HEK293 (cell line): ENCODE measurements around the gene PTPRK.

Experiments
- GLIS2 ChIP-seq: fragments of 450-650 bp; formaldehyde crosslinking; IDR thresholded peaks from 2 replicates; pipeline ENCODE4 v1.5.1; 2016; ENCODE audit warnings: missing biosample characterization, missing genetic modification characterization
- KLF16 ChIP-seq: fragments of 450-650 bp; formaldehyde crosslinking; IDR thresholded peaks from 2 replicates; pipeline ENCODE4 v1.5.1; 2017; ENCODE audit warnings: missing biosample characterization, missing genetic modification characterization
- KLF7 ChIP-seq: fragments of 450-650 bp; formaldehyde crosslinking; IDR thresholded peaks from 2 replicates; pipeline ENCODE4 v1.5.1; 2016; ENCODE audit warnings: missing biosample characterization, missing genetic modification characterization, borderline replicate concordance
- MYNN ChIP-seq: fragments of 450-650 bp; formaldehyde crosslinking; IDR thresholded peaks from 2 replicates; pipeline ENCODE4 v1.5.1; 2016; ENCODE audit warnings: missing biosample characterization, missing genetic modification characterization, borderline replicate concordance
- MZF1 ChIP-seq: fragments of 450-650 bp; formaldehyde crosslinking; IDR thresholded peaks from 2 replicates; pipeline ENCODE4 v1.5.1; 2017; ENCODE audit warnings: missing biosample characterization, missing genetic modification characterization, borderline replicate concordance
- ZBTB7A ChIP-seq: fragments of 450-650 bp; formaldehyde crosslinking; IDR thresholded peaks from 2 replicates; pipeline ENCODE4 v1.5.1; 2016; ENCODE audit warnings: low read depth, missing biosample characterization, missing genetic modification characterization
- ZFHX2 ChIP-seq: fragments of 450-650 bp; formaldehyde crosslinking; conservative IDR thresholded peaks from 2 replicates; pipeline ENCODE4 v1.5.1; 2016; ENCODE audit warnings: missing biosample characterization, missing genetic modification characterization
- ZNF112 ChIP-seq: fragments of 450-650 bp; formaldehyde crosslinking; IDR thresholded peaks from 2 replicates; pipeline ENCODE4 v1.5.0; 2017; ENCODE audit warnings: missing biosample characterization, missing genetic modification characterization
- ZNF138 ChIP-seq: fragments of 450-650 bp; formaldehyde crosslinking; IDR thresholded peaks from 2 replicates; pipeline ENCODE4 v1.5.1; 2016; ENCODE audit warnings: missing biosample characterization, missing genetic modification characterization, borderline replicate concordance
- ZNF155 ChIP-seq: fragments of 450-650 bp; formaldehyde crosslinking; IDR thresholded peaks from 2 replicates; pipeline ENCODE4 v1.5.1; 2016; ENCODE audit warnings: missing biosample characterization, missing genetic modification characterization
- ZNF19 ChIP-seq: fragments of 450-650 bp; formaldehyde crosslinking; IDR thresholded peaks from 2 replicates; pipeline ENCODE4; 2016; ENCODE audit warnings: missing biosample characterization, missing genetic modification characterization, low read depth
- ZNF341 ChIP-seq: fragments of 450-650 bp; formaldehyde crosslinking; IDR thresholded peaks from 2 replicates; pipeline ENCODE4; 2016; ENCODE audit warnings: low read depth, missing biosample characterization, missing genetic modification characterization
- ZNF354C ChIP-seq: fragments of 450-650 bp; formaldehyde crosslinking; IDR thresholded peaks from 2 replicates; pipeline ENCODE4 v1.5.1; 2016; ENCODE audit warnings: missing biosample characterization, missing genetic modification characterization, low read depth, borderline replicate concordance
- ZNF366 ChIP-seq: fragments of 450-650 bp; formaldehyde crosslinking; conservative IDR thresholded peaks from 2 replicates; pipeline ENCODE4 v1.5.1; 2016; ENCODE audit warnings: missing biosample characterization, missing genetic modification characterization
- ZNF391 ChIP-seq: fragments of 450-650 bp; formaldehyde crosslinking; IDR thresholded peaks from 2 replicates; pipeline ENCODE4 v1.5.1; 2016; ENCODE audit warnings: low read depth, missing biosample characterization, missing genetic modification characterization, borderline replicate concordance
- ZNF473 ChIP-seq: fragments of 450-650 bp; formaldehyde crosslinking; IDR thresholded peaks from 2 replicates; pipeline ENCODE4 v1.5.1; 2017; ENCODE audit warnings: missing biosample characterization, missing genetic modification characterization
- ZNF571 ChIP-seq: fragments of 450-650 bp; formaldehyde crosslinking; IDR thresholded peaks from 2 replicates; pipeline ENCODE4 v1.5.0; 2017; ENCODE audit warnings: missing biosample characterization, missing genetic modification characterization
- ZNF626 ChIP-seq: fragments of 450-650 bp; sonication (Bioruptor Pico); formaldehyde crosslinking; IDR thresholded peaks from 2 replicates; pipeline ENCODE4 v1.5.1; 2018; ENCODE audit warnings: missing biosample characterization, missing genetic modification characterization, inconsistent platforms
- ZNF629 ChIP-seq: fragments of 450-650 bp; formaldehyde crosslinking; IDR thresholded peaks from 2 replicates; pipeline ENCODE4 v1.5.1; 2017; ENCODE audit warnings: missing biosample characterization, missing genetic modification characterization
- ZNF654 ChIP-seq: fragments of 450-650 bp; formaldehyde crosslinking; IDR thresholded peaks from 2 replicates; pipeline ENCODE4 v1.5.1; 2016; ENCODE audit warnings: low read depth, missing biosample characterization, missing genetic modification characterization
- ZNF658 ChIP-seq: fragments of 450-650 bp; formaldehyde crosslinking; IDR thresholded peaks from 2 replicates; pipeline ENCODE4; 2016; ENCODE audit warnings: missing biosample characterization, missing genetic modification characterization
- ZNF776 ChIP-seq: fragments of 450-650 bp; formaldehyde crosslinking; IDR thresholded peaks from 2 replicates; pipeline ENCODE4 v1.5.0; 2017; ENCODE audit warnings: missing biosample characterization, missing genetic modification characterization, borderline replicate concordance
- ZSCAN30 ChIP-seq: fragments of 450-650 bp; IDR thresholded peaks from 2 replicates; pipeline ENCODE4 v1.5.1; 2018; ENCODE audit warnings: missing biosample characterization, mild to moderate bottlenecking, missing genetic modification characterization, moderate library complexity
- TF ChIP-seq, protein P1 (sequence below): fragments of 450-650 bp; formaldehyde crosslinking; optimal IDR thresholded peaks from 2 replicates; pipeline ENCODE3; 2016; ENCODE audit warnings: missing biosample characterization, mild to moderate bottlenecking, missing genetic modification characterization
- TF ChIP-seq, protein P2 (sequence below): fragments of 450-650 bp; formaldehyde crosslinking; IDR thresholded peaks from 2 replicates; pipeline ENCODE4 v1.5.1; 2016; ENCODE audit warnings: missing biosample characterization, missing genetic modification characterization
- TF ChIP-seq, protein P3 (sequence below): fragments of 450-650 bp; formaldehyde crosslinking; IDR thresholded peaks from 2 replicates; pipeline ENCODE4 v1.5.1; 2016; ENCODE audit warnings: missing biosample characterization, missing genetic modification characterization
- TF ChIP-seq, protein P4 (sequence below): fragments of 450-650 bp; formaldehyde crosslinking; IDR thresholded peaks from 2 replicates; pipeline ENCODE4 v1.5.1; 2017; ENCODE audit warnings: missing biosample characterization, mild to moderate bottlenecking, missing genetic modification characterization, moderate library complexity
- TF ChIP-seq, protein P5 (sequence below): fragments of 450-650 bp; formaldehyde crosslinking; IDR thresholded peaks from 2 replicates; pipeline ENCODE4 v1.5.1; 2016; ENCODE audit warnings: missing biosample characterization, missing genetic modification characterization
- TF ChIP-seq, protein P6 (sequence below): fragments of 450-650 bp; formaldehyde crosslinking; IDR thresholded peaks from 2 replicates; pipeline ENCODE4 v1.5.1; 2016; ENCODE audit warnings: missing biosample characterization, missing genetic modification characterization
- TF ChIP-seq, protein P7 (sequence below): fragments of 450-650 bp; formaldehyde crosslinking; IDR thresholded peaks from 2 replicates; pipeline ENCODE4 v1.5.1; 2016; ENCODE audit warnings: missing biosample characterization, missing genetic modification characterization

The PTPRK gene

DNA sequence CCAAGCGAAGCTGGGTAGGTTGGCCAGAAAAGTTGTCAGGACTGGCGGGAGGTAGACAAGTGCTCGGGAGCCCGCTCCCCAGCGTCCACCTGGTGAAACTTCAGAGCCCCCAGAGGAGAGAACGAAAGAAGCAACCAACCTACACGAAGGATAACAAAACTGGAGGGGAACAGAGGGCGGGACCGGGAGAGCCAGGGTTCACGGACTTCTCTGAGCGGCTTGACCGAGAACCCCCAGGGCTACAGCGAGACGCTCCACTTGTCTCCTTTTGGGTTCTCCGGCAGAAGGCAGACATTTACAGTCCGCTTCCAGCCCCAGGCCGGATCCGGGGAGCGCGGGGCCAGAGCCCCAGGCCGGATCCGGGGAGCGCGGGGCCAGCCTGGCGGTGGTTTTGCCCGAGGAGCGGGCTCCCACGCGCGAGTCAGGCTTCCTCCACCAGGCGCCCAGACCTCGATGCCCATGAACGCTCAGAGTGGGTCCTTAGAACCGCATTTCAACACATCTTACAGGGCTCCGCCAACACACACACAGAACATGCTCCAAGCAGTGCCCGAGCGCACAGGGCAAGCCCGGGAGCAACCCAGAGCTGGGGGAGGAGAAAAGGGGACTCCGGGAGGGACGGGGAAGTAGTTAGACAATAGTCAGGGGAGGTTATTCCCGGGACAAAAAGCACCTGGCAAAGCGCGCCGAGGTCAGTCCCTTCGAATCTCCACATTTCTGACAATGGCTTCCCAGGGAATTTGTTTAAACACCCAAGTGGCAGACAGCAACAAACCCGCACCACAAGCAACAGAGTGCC lies 1.1 kb downstream of the PTPRK start (continued):
- TF ChIP-seq, protein P1, sequence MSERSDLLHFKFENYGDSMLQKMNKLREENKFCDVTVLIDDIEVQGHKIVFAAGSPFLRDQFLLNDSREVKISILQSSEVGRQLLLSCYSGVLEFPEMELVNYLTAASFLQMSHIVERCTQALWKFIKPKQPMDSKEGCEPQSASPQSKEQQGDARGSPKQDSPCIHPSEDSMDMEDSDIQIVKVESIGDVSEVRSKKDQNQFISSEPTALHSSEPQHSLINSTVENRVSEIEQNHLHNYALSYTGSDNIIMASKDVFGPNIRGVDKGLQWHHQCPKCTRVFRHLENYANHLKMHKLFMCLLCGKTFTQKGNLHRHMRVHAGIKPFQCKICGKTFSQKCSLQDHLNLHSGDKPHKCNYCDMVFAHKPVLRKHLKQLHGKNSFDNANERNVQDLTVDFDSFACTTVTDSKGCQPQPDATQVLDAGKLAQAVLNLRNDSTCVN (tag by site-specific recombination) = peak; percentile 75
- no peak for TF ChIP-seq KLF7 (tag by site-specific recombination)
- TF ChIP-seq ZNF658 (tag by site-specific recombination) = no peak
- 0 out of 2 replicates have a peak, but pooled peaks have one; percentile 19 for TF ChIP-seq ZNF629 (tag by site-specific recombination)
- TF ChIP-seq ZNF626 = no peak
- TF ChIP-seq GLIS2 = peak; percentile 68
- no peak for TF ChIP-seq MYNN (tag by site-specific recombination)
- TF ChIP-seq ZNF155 (tag by site-specific recombination) = no peak
- TF ChIP-seq, protein P2, sequence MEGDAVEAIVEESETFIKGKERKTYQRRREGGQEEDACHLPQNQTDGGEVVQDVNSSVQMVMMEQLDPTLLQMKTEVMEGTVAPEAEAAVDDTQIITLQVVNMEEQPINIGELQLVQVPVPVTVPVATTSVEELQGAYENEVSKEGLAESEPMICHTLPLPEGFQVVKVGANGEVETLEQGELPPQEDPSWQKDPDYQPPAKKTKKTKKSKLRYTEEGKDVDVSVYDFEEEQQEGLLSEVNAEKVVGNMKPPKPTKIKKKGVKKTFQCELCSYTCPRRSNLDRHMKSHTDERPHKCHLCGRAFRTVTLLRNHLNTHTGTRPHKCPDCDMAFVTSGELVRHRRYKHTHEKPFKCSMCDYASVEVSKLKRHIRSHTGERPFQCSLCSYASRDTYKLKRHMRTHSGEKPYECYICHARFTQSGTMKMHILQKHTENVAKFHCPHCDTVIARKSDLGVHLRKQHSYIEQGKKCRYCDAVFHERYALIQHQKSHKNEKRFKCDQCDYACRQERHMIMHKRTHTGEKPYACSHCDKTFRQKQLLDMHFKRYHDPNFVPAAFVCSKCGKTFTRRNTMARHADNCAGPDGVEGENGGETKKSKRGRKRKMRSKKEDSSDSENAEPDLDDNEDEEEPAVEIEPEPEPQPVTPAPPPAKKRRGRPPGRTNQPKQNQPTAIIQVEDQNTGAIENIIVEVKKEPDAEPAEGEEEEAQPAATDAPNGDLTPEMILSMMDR (tag by site-specific recombination) = peak; percentile 86
- TF ChIP-seq ZNF138 (tag by site-specific recombination) = no peak
- no peak for TF ChIP-seq ZNF654 (tag by site-specific recombination)
- no peak for TF ChIP-seq ZNF354C (tag by site-specific recombination)
- TF ChIP-seq, protein P3, sequence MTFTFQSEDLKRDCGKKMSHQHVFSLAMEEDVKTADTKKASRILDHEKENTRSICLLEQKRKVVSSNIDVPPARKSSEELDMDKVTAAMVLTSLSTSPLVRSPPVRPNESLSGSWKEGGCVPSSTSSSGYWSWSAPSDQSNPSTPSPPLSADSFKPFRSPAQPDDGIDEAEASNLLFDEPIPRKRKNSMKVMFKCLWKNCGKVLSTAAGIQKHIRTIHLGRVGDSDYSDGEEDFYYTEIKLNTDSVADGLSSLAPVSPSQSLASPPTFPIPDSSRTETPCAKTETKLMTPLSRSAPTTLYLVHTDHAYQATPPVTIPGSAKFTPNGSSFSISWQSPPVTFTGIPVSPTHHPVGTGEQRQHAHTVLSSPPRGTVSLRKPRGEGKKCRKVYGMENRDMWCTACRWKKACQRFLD = no peak
- TF ChIP-seq, protein P4, sequence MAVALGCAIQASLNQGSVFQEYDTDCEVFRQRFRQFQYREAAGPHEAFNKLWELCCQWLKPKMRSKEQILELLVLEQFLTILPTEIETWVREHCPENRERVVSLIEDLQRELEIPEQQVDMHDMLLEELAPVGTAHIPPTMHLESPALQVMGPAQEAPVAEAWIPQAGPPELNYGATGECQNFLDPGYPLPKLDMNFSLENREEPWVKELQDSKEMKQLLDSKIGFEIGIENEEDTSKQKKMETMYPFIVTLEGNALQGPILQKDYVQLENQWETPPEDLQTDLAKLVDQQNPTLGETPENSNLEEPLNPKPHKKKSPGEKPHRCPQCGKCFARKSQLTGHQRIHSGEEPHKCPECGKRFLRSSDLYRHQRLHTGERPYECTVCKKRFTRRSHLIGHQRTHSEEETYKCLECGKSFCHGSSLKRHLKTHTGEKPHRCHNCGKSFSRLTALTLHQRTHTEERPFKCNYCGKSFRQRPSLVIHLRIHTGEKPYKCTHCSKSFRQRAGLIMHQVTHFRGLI (tag by site-specific recombination) = 0 out of 2 replicates have a peak, but pooled peaks have one; percentile 9
- TF ChIP-seq MZF1 (tag by site-specific recombination) = peak; percentile 37; the same call in 1 of the 2 replicates
- TF ChIP-seq, protein P5, sequence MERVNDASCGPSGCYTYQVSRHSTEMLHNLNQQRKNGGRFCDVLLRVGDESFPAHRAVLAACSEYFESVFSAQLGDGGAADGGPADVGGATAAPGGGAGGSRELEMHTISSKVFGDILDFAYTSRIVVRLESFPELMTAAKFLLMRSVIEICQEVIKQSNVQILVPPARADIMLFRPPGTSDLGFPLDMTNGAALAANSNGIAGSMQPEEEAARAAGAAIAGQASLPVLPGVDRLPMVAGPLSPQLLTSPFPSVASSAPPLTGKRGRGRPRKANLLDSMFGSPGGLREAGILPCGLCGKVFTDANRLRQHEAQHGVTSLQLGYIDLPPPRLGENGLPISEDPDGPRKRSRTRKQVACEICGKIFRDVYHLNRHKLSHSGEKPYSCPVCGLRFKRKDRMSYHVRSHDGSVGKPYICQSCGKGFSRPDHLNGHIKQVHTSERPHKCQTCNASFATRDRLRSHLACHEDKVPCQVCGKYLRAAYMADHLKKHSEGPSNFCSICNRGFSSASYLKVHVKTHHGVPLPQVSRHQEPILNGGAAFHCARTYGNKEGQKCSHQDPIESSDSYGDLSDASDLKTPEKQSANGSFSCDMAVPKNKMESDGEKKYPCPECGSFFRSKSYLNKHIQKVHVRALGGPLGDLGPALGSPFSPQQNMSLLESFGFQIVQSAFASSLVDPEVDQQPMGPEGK (tag by site-specific recombination) = no peak; the same call in 1 of the 2 replicates
- TF ChIP-seq ZNF112 (tag by site-specific recombination) = no peak
- no peak for TF ChIP-seq ZFHX2
- no peak for TF ChIP-seq ZNF341 (tag by site-specific recombination)
- no peak for TF ChIP-seq ZNF776
- TF ChIP-seq, protein P6, sequence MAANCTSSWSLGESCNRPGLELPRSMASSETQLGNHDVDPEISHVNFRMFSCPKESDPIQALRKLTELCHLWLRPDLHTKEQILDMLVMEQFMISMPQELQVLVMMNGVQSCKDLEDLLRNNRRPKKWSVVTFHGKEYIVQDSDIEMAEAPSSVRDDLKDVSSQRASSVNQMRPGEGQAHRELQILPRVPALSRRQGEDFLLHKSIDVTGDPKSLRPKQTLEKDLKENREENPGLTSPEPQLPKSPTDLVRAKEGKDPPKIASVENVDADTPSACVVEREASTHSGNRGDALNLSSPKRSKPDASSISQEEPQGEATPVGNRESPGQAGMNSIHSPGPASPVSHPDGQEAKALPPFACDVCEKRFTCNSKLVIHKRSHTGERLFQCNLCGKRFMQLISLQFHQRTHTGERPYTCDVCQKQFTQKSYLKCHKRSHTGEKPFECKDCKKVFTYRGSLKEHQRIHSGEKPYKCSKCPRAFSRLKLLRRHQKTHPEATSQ = no peak
- TF ChIP-seq ZNF571 = no peak
- TF ChIP-seq KLF16 (tag by site-specific recombination) = no peak
- peak; percentile 19; the same call in 1 of the 2 replicates for TF ChIP-seq ZNF366
- no peak for TF ChIP-seq ZSCAN30 (tag by site-specific recombination)
- no peak for TF ChIP-seq ZNF19 (tag by site-specific recombination)
- TF ChIP-seq ZNF473 (tag by site-specific recombination) = no peak
- TF ChIP-seq ZBTB7A = no peak
- TF ChIP-seq, protein P7, sequence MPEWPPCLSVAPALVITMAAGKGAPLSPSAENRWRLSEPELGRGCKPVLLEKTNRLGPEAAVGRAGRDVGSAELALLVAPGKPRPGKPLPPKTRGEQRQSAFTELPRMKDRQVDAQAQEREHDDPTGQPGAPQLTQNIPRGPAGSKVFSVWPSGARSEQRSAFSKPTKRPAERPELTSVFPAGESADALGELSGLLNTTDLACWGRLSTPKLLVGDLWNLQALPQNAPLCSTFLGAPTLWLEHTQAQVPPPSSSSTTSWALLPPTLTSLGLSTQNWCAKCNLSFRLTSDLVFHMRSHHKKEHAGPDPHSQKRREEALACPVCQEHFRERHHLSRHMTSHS (tag by site-specific recombination) = no peak
- TF ChIP-seq ZNF391 (tag by site-specific recombination) = no peak
